ENCODE measurements around the gene TRIM7. TPM values are rescaled to one million over a fixed set of nuclear protein-coding genes. Genes with fewer than 3 reads are reported as not detected.

TRIM7 gene
- total RNA-seq, 4 donors from 2014 or later: 3.7 to 12.1 (median 10.6) TPM

DNA sequence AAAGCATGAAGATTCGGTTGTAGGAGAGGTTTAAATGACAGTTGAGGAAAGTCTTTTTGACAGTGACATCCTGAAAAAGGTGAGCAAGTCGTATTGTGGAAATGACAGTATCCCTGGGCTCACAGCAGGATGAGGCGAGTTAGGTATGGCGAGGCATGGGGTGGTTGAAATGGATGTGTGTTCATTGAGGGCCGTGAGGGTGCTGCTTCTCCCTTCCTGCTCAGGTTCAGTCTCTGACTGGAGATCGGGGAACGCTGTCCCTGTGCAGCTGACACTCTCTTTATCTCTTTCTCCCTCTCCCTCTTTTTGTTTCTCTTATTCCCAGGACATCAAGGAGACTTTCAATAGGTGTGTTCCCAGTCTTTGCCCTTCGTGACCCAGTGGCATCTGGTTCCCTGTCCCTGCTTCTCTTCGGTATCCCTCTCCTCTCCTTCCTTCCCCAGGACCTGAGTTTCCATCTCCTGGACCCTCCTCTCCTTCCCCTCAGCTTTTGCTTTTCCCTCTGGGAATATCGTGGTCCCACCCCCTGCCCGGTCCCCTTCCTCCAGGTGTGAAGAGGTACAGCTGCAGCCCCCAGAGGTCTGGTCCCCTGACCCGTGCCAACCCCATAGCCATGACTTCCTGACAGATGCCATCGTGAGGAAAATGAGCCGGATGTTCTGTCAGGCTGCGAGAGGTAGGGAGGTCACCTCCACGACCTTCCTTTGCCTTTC is 28.2 kb upstream of the TRIM7 start:
- TF ChIP-seq POLR2A (IDR thresholded peaks at IDR 0.05): no peak
- TF ChIP-seq EP300 (IDR thresholded peaks at IDR 0.05): no peak
- TF ChIP-seq, protein P1, sequence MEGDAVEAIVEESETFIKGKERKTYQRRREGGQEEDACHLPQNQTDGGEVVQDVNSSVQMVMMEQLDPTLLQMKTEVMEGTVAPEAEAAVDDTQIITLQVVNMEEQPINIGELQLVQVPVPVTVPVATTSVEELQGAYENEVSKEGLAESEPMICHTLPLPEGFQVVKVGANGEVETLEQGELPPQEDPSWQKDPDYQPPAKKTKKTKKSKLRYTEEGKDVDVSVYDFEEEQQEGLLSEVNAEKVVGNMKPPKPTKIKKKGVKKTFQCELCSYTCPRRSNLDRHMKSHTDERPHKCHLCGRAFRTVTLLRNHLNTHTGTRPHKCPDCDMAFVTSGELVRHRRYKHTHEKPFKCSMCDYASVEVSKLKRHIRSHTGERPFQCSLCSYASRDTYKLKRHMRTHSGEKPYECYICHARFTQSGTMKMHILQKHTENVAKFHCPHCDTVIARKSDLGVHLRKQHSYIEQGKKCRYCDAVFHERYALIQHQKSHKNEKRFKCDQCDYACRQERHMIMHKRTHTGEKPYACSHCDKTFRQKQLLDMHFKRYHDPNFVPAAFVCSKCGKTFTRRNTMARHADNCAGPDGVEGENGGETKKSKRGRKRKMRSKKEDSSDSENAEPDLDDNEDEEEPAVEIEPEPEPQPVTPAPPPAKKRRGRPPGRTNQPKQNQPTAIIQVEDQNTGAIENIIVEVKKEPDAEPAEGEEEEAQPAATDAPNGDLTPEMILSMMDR (IDR thresholded peaks at IDR 0.05): no peak
- no peak for DNase-seq (ENCODE audit: low spot score in 2 of 2)
- Histone ChIP-seq H3K4me1 (no peaks in the 10 kb centered on the region), H3K36me3 (peaks cover 12 to 83% (median 21%) of the 10 kb centered on the region in 3 donors), H3K27ac (no peak overlapping the region), H3K4me3 (no peak overlapping the region), H3K9me3 (no peaks in the 10 kb centered on the region), H3K27me3 (no peaks in the 10 kb centered on the region)
- WGBS, 2 donors: 81 to 84% methylated on average over 16 of the region's 16 CpGs

DNA sequence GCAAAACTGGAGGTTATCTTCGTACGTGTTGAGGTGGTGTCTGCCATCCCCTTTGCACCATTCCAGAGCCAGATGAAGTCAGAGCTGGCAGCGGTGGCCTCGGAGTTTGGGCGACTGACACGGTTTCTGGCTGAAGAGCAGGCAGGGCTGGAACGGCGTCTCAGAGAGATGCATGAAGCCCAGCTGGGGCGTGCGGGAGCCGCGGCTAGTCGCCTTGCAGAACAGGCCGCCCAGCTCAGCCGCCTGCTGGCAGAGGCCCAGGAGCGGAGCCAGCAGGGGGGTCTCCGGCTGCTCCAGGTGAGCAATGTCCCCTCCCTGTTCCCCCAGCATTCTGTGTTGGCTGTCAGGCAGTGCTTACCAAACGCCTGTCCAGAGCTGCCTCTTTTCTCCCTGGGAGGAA is 27.6 kb upstream of the TRIM7 start:
- WGBS, 2 donors: 78 to 88% methylated on average over 17 to 18 of the region's 18 CpGs
- Histone ChIP-seq H3K4me1 (no peaks in the 10 kb centered on the region), H3K4me3 (no peak overlapping the region), H3K36me3 (peaks cover 5 to 83% (median 15%) of the 10 kb centered on the region in 3 donors), H3K27me3 (no peaks in the 10 kb centered on the region), H3K27ac (no peak overlapping the region), H3K9me3 (no peaks in the 10 kb centered on the region)
- DNase-seq (ENCODE audit: low spot score in 2 of 2): no peak
- TF ChIP-seq, protein P1 (IDR thresholded peaks at IDR 0.05): no peak
- TF ChIP-seq POLR2A (IDR thresholded peaks at IDR 0.05) (no peak), EP300 (IDR thresholded peaks at IDR 0.05) (no peak)

- H3K27ac ChIP-seq: no peak overlapping the region
- no peaks in the 10 kb centered on the region for H3K9me3 ChIP-seq
- TF ChIP-seq POLR2A (IDR thresholded peaks at IDR 0.05) (no peak), EP300 (IDR thresholded peaks at IDR 0.05) (no peak)
- TF ChIP-seq, protein P1 (IDR thresholded peaks at IDR 0.05): no peak
- DNase-seq (ENCODE audit: low spot score in 2 of 2): no peak
- 88 to 89% methylated on average over 7 of the region's 7 CpGs for WGBS, 2 donors
- H3K27me3 ChIP-seq: no peaks in the 10 kb centered on the region
- H3K36me3 ChIP-seq: peaks cover 3 to 79% (median 3%) of the 10 kb centered on the region in 3 donors
- no peaks in the 10 kb centered on the region for H3K4me1 ChIP-seq
- H3K4me3 ChIP-seq: no peak overlapping the region
These were observed 26.4 kb upstream of the TRIM7 start for GRCh38 chr5:181231432-181231831.

GRCh38 chr5:181230551-181230950 is 25.6 kb upstream of the TRIM7 start:
- H3K4me1 ChIP-seq: peaks cover 0 to 1% (median 0%) of the 10 kb centered on the region in 4 donors
- H3K27me3 ChIP-seq: no peaks in the 10 kb centered on the region
- 84 to 86% methylated on average over 6 of the region's 6 CpGs for WGBS, 2 donors
- DNase-seq (ENCODE audit: low spot score in 2 of 2): no peak
- H3K27ac ChIP-seq: no peak overlapping the region
- H3K4me3 ChIP-seq: no peak overlapping the region
- peaks cover 0 to 71% (median 0%) of the 10 kb centered on the region in 3 donors for H3K36me3 ChIP-seq
- no peak for TF ChIP-seq EP300 (IDR thresholded peaks at IDR 0.05)
- TF ChIP-seq, protein P1 (IDR thresholded peaks at IDR 0.05): no peak
- TF ChIP-seq POLR2A (IDR thresholded peaks at IDR 0.05): no peak
- H3K9me3 ChIP-seq: no peaks in the 10 kb centered on the region

DNA sequence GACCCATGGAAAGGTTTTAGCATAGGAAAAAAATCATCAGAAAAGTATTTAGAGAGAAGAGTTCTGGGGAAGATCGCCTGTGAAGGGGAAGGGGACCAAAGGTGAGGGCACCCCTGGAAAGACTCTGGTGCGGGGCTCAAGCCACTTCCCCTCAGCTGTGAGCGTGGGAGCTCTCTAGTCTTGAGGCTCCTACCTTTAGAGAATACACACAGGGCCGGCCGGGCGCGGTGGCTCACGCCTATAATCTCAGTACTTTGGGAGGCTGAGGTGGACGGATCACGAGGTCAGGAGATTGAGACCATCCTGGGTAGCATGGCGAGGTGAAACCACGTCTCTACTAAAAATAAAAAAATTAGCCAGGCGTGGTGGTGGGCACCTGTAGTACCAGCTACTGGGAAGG is 25.0 kb upstream of the TRIM7 start:
- Histone ChIP-seq H3K9me3 (no peaks in the 10 kb centered on the region), H3K4me3 (no peak overlapping the region), H3K36me3 (peaks cover 0 to 65% (median 0%) of the 10 kb centered on the region in 3 donors), H3K27ac (no peak overlapping the region), H3K4me1 (peaks cover 0 to 7% (median 0%) of the 10 kb centered on the region in 4 donors), H3K27me3 (no peaks in the 10 kb centered on the region)
- 94 to 96% methylated on average over 13 of the region's 13 CpGs for WGBS, 2 donors
- no peak for DNase-seq (ENCODE audit: low spot score in 2 of 2)
- TF ChIP-seq EP300 (IDR thresholded peaks at IDR 0.05) (no peak), POLR2A (IDR thresholded peaks at IDR 0.05) (no peak)
- TF ChIP-seq, protein P1 (IDR thresholded peaks at IDR 0.05): no peak
